Smooth muscle cell of the brain vasculature (primary cell): ENCODE data around the gene DVL1.

ENCODE experiments used
- DNase-seq: peaks from one replicate; pipeline ENCODE4 v3.0.0-alpha.2; 2012; ENCODE audit warnings: low read depth, low spot score

DVL1 gene

DNA sequence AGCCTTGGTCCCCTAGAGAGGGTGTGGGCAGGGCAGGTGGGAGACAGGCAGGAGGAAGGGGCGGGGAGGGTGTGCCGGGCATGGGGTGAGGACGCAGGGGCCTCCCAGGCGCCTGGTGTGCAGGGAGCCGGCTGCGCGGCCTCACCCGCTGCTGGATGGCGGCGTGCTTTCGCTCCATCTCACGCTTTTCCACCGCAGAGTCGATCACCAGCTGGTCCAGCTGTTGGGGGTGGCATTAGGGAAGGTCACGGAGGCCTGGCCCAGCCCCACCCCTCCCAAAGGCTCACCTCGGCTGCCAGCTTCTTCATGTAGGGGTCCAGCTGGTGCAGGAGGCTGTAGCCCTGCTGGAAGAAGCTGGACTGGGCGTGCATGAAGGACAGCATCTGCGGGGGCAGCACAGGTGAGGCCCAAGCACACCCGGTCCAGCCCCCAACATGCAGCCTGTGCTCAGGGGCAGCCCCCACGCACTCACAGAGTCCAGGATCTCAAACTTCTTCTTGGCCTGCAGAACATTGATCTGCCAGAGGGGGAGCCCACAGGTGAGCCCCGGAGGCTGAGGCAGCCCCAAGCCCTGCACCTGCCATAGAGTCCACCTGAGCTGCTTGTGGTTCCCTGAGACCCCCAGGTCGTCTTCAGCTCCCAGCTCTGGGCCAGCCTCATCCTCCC, 49.4 kb downstream of the DVL1 start:
- no peak for DNase-seq

DNA sequence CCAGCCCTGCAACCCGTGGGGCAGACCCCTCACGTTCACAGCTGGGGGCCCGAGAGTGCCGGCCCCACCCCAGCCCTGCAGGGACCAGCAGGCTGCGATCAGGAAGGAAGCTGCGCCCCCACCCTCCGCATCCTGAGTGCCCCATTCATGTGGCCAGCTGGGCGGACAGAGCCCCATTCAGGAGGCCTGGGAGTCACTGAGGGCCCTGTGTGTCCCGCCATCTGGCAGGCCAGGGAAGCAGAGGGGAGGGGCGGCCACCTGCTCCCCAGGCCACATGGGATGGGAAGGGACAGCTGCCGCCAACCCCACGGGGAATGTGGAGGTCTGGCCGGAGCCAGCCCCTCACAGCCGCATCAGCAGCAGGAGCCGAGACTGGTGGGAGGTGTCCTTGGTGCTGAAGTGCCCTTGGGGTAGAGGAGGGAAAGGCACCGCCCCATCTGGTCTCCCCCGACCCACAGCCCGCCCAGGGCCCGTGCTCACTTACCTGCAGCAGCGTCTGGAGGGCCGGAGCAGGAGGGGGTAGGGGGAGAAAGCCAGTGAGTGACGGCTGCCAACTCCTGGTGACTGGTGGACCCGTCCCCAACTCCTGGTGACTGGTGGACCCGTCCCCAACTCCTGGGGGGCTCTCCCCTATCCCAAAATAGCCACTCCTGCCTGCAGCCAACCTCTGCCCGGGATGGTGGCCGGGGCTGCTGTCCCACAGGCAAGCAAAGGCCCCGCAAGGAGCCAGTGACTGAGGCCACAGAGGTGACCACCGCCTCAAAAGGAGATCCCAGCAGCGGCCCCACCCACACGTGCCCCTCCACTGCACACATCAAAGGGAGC, 50.1 kb downstream of the DVL1 start:
- DNase-seq = no peak

DNA sequence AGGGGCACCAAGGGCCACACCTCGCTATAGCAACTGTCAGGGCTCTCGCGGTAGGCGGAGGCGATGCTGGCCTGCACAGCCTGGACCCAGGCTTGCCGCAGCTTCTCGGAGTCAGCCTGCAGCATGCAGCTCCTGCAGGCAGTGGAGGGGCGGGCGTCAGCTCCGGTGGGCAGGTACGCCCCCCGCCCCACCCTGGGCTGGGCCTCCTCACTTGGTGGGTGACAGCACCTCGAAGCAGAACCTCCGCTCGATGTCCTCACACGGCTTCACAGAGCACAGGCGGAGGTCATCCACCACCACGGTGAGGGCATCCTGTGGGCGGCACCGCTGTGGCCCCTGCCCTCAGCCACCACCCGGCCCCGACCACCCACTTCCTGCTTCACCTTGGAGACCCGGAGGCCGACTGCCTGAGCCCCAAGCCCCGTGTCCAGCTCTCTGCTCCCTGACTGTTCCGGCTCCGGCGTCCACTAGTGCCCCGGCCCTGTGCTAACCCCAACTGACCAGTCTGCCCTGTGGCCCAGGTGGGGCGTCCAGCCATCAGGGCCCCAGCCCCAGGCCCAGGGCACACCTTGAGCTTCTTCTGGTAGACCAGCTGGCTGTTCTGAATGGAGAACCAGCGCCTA, 51.3 kb downstream of the DVL1 start:
- DNase-seq = no peak

DNA sequence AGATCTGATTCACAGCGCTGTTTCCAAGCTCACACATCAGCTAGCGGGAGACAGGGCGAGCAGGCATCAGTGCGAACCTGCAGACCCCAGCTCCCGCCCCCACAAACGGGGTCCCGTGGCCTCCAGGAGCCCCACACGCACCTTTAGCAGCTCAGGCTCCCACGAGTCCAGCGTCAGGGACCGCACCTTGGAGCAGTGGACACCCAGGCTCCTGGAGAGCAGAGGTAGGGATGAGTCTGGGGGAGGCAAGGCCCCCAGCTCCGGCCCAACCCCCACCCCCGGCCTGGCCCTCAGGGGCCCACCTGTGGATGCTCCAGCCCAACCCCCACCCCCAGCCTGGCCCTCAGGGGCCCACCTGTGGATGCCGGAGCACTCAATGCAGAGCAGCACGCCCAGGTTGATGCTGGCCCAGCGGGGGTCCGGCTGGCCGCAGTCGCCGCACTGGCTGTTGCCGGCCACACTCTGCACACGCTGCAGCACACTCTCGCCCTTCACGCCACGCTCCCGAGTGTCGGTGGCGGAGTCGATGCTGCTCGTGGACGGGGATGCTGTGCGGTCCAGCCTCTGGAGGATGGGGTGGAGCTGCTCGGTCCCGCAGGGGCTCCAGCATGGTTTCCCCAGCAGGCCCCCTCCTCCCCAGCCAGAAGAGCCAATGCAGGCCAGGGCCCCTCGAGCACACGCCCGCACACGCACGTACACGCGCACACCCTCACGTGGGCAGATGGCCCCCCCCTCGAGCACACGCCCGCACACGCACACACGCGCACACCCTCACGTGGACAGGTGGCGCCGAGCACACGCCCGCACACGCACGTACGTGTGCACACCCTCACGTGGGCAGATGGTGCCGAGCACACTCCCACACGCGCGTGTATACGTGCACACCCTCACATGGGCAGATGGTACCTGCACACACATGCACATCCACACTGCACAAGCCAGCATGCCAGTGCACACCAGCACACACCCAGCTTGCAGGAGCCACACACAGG, 52.9 kb downstream of the DVL1 start:
- no peak for DNase-seq

DNA sequence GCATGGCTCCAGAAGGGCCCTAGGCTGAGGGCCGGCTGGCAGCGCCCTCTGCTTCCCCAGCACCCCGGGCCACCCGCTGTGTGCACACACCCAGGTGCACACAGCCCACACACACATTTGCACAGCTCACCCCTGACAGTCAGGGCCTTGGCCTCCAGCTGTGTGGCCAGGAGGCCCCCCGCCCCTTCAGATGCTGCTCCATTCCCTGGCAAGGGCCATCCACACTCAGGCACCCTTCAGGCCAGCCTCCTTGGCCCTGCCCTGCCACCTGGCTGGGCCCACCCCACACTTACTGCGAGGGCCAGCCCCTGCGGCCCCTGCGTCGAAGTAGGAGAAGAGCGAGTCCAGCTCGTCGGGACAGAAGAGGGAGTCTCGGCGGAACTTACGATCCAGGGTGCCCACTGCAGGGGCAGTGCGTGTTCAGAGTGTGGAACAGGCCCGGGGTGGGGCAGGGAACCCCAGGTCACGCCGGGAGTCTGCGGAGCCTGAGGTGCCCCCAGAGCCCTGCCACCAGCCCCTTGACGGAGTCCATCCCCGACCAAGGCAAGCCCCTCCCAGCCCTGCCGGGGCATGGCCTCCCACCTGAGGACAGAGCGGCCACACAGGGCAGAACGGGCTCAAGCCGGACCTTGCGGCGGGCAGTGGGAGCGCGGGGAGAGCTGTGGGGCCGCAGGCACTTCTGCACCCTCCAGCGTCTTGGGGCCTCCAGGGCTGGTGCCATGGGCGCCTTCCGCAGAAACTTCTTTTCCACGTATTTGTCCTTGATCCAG, 53.9 kb downstream of the DVL1 start:
- DNase-seq = no peak

DNA sequence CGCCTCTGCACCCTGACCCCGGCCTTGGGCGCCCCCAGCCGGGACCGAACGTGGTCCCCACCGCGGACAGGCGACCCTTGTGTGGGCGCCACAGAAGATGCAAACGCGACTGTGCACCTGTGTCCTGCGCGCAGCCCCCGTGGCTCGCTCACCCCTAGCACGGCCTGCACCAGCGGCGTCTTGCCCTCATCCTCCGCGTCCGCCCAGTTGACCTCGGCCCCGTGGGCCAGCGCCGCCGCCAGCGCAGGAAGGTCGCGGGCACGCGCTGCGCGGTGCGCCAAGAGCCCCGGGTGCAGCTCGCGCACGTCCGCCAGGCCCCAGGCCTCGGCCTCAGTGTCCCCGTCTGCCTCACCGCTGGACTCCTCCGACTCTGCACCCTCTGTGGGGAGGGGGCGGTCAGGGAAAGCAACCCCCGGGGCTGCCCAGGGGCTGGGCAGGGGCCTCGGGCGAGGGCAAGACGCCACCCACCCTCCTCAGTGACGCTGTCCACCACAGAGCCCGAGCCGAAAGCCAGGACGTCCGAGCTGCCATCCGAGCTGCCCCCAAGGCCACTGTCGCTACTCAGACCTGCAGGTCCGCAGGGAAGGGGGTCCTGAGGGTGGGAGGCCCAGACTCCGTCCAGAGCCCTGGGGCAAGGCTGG, 54.8 kb downstream of the DVL1 start:
- DNase-seq = no peak

DNA sequence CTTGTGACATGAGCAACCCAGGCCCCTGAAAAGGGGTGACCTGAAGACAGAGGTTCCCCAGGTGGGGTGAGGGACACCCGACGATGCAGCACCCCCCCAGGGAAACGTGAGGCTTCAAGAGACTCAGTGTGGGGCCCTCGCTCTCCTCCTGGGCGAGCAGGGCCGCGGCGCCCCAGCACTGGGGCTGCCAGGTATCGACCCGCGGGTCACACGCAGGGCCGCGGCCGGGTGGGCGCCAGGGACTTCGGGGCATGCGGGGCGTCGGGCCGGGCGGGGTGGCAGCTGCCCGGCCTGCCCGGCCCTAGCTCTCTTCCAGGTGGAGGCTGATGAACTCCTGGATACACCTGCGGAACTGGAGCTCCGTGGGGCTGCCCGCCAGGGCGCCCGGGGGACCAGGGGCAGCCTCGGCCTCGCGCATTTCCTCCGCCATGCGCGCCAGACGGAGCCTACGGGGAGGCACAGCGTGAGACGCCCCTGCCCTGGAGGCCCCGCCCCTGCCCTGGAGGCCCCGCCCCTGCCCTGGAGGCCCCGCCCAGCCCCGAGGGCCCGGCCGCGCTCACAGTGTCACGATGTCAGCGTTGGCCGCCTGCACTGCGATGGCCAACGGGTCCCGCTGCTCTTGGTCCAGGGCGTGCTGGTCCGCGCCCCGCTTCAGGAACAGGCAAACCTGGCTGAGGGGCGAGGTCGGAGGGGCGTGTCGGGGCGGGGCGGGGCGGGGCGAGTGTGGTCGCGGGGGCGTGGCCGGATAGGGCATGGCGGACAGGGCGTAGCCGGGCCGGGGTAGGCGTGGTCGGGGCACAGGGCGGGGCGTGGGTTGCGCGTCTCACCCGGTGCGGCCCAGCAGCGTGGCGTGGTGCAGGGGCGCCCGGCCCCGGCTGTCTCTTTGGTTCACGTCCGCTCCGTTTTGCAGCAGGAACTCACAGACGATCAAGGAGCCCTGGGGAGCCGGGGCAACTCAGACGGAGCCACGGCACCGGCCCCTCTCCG, 55.7 kb downstream of the DVL1 start:
- no peak for DNase-seq

DNA sequence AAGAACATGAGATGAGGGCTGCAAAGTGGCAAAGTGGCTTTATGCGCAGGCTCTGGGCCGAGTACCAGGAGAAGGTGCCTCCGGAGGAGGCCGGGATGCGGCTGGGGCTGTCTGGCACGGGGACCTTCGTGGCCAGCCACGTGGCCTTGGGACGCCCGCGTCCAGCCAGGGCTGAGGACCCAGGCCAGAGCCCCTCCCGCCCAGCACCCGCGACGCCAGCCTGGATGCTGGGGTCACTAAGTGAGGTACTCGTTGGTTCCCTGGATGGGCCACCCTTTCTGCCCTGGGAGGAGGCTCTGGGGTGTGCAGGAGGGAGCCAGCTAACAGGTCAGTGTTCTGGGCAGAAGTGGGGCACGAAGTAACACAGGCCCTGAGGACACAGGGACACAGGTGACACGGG, 56.4 kb downstream of the DVL1 start:
- DNase-seq = no peak

DNA sequence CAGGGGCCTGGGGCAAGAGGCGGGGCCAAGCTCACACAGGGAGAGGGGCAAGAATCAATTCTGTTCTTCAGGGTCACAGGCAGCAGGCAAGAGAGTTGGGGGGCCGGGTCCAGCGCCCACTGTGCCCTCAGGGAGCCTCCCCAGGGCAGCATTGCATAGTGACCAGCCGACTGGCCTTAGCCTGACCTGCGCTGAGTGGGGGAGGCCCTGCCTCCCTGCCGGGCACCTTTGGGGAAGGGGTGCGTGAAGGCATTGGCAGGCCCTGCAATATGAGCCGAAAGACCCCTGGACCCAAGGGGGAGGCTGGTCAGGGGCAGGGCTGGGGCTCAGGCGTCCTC, 56.8 kb downstream of the DVL1 start:
- DNase-seq = no peak

DNA sequence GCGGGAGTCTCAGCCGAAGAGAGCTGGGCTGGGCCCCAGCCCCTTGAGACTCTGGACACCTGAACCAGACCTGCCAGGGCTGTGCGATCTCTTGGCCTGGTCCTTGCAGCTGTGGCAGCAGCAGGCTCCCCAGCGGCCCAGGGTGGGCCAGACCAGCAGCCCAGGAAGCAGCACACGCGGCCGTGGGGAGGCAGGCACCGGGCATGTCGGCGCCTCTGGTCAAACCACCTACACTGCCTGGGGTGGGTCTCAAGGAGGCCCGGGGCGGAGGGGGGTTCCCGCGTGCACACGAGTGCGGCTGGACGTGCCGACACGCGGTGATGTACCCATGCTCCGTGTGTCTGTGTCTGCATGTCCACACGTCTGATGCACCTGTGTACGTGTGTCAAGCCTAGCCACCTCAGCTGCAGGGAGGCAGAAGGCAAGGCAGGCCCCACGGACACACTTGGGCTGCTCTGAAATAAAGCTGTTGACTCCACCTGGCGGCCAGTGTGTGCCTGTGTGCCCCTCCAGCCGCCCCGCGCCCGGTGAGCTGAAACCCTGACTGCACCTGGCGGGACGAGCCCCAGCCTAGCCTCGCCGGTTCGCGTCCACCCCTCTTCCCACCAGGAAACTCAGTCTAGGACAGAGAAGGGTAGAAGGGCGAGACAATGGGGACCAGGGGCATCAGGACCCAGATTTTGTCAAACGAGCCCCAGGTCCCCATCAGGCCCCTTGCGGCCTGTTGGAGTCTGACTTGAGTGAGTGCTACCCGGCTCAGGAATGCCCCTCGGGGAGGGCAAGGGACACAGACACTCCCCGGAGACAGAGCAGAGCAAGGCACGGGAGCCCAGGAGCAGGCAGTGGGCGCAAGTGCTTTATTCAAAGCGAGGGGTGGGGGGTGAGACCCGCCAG, 57.4 kb downstream of the DVL1 start:
- no peak for DNase-seq

DNA sequence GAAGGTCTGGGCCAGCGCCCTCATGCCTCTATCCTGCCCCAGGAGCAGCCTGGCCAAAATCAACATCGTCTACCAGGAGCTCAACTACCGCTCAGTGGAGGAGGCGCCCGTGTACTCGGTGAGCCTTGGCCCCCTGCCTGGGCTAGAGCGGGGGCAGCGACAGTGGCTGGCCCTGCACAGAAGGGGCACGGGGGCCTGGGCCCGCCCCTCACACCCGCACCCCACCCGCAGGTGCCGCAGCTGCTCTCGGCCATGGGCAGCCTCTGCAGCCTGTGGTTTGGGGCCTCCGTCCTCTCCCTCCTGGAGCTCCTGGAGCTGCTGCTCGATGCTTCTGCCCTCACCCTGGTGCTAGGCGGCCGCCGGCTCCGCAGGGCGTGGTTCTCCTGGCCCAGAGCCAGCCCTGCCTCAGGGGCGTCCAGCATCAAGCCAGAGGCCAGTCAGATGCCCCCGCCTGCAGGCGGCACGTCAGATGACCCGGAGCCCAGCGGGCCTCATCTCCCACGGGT, 58.1 kb downstream of the DVL1 start:
- DNase-seq = no peak

DNA sequence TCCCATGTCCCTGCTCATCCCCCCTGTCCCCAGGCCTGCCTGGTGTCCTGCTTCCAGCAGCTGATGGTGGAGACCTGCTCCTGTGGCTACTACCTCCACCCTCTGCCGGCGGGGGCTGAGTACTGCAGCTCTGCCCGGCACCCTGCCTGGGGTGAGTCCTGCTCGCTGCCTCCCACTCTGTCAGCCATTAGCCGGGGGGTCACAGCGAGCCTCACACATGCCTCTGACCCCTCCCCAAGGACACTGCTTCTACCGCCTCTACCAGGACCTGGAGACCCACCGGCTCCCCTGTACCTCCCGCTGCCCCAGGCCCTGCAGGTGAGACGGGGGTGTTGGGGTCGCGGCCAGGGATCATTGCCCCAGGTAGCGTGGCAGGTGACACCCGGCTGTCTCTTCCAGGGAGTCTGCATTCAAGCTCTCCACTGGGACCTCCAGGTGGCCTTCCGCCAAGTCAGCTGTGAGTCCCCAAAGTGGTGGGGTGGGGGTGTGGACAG, 58.9 kb downstream of the DVL1 start:
- no peak for DNase-seq

DNA sequence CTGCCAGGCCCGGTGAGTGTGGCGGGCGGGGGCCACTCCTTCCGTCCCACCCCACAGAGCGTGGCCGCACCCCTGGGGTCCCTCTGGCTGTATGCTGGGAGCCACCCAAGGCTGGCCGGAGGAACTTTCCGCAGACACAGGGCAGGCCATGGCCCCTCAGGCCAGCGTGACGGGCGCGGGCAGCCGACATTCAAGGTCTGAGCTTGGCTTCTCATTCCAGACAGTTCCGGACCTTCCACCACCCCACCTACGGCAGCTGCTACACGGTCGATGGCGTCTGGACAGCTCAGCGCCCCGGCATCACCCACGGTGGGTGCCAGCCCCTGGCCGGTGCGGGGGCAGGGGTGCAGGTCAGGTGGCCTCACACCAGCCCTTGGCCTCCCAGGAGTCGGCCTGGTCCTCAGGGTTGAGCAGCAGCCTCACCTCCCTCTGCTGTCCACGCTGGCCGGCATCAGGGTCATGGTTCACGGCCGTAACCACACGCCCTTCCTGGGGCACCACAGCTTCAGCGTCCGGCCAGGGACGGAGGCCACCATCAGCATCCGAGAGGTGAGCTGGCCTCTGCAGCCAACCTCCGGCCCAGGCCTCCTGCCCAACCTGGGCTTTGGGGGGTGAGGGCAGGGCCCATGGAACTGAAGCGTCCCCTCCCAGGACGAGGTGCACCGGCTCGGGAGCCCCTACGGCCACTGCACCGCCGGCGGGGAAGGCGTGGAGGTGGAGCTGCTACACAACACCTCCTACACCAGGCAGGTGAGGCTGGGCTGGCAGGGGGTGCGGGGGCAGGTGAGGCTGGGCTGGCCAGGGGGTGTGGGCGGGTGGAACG, 61.7 kb downstream of the DVL1 start:
- DNase-seq = no peak

DNA sequence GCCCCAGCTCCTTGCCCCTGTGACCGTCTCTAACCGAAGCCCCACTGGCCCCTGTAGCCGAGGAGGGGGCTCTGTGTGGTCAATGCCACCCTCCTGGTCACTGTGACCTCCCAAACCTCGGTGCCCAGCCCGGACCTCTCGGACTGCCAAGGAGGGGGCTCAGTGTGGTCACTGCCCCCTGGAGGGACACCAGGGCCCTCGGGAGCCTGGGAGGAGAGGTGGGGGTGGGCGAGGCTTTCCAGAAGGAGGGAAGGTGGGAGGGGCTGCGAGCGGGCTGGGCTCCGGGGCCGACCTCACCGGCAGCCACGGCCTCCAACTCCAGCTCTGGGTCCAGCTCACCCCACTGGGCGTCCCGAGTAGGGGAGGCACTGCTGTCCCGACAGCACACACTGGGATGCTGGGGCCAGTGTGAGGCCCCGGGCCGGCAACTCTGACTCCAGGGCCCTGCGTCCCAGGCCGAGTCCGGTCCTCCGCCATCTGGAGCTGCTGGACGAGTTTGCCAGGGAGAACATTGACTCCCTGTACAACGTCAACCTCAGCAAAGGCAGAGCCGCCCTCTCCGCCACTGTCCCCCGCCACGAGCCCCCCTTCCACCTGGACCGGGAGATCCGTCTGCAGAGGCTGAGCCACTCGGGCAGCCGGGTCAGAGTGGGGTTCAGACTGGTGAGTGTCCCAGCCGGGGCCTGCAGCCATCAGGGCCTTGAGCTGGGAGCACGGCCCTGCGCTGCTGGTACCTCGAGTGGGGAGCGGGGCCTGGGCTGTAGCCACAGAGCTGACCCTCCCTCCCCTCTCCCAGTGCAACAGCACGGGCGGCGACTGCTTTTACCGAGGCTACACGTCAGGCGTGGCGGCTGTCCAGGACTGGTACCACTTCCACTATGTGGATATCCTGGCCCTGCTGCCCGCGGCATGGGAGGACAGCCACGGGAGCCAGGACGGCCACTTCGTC, 62.6 kb downstream of the DVL1 start:
- no peak for DNase-seq

DNA sequence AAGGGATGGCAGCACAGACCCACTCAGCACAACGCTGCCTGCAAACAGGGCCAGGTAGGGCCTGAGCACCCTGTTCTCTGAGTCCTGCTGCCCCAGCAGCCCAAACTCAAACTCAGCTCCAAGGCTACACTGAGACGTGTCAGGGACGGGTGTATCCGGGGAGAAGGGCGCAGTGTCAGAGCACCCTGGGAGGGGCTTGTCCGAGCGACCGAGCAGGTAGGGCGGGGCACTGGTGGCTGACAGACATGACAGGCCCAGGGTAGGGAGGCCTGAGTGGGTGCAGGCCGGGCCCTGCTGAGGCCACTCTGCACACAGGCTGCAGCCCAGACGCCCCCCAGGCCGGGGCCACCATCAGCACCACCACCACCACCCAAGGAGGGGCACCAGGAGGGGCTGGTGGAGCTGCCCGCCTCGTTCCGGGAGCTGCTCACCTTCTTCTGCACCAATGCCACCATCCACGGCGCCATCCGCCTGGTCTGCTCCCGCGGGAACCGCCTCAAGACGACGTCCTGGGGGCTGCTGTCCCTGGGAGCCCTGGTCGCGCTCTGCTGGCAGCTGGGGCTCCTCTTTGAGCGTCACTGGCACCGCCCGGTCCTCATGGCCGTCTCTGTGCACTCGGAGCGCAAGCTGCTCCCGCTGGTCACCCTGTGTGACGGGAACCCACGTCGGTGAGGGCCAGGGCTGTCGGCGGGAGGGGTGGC, 63.5 kb downstream of the DVL1 start:
- DNase-seq = no peak
